ENCODE data around the gene AP3S1.

DNA sequence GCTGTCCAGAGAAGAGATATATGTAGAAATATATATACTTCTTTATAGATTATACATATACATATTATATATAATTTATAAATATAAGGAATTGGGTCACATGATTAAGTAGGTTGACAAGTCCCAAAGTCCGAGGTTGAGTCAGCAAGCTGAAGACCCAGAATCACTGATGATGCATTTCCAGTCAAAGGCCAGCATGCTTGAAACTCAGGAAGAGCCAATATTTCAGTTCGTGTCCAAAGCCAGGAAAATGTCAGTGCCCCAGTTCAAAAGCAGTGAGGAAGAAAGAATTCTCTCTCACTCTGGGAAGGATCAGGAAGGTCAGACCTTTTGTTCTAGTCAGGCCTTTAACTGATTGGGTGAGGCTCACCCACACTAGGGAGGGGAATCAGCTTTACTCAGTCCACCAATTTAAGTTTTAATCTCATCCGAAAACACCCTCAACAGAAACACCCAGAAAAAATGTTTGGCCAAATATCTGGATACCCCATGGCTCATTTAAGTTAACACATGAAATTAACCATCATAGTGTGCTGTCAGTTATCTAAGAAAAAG, 78.5 kb downstream of the AP3S1 start:
- TF ChIP-seq, protein P1, sequence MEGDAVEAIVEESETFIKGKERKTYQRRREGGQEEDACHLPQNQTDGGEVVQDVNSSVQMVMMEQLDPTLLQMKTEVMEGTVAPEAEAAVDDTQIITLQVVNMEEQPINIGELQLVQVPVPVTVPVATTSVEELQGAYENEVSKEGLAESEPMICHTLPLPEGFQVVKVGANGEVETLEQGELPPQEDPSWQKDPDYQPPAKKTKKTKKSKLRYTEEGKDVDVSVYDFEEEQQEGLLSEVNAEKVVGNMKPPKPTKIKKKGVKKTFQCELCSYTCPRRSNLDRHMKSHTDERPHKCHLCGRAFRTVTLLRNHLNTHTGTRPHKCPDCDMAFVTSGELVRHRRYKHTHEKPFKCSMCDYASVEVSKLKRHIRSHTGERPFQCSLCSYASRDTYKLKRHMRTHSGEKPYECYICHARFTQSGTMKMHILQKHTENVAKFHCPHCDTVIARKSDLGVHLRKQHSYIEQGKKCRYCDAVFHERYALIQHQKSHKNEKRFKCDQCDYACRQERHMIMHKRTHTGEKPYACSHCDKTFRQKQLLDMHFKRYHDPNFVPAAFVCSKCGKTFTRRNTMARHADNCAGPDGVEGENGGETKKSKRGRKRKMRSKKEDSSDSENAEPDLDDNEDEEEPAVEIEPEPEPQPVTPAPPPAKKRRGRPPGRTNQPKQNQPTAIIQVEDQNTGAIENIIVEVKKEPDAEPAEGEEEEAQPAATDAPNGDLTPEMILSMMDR (conservative IDR thresholded peaks at IDR 0.05; ENCODE audit: low read length) = no peak
- no peak for TF ChIP-seq EZH2phosphoT487 (IDR thresholded peaks at IDR 0.05; ENCODE audit: borderline replicate concordance, low read depth, low read length)

Measured in OCI-LY7 (cell line).